ENCODE data around the gene TMEM8B.

TMEM8B gene

GRCh38 chr9:35811381-35812024, 17.5 kb upstream of the TMEM8B start:
- peak overlapping the region; percentile 60 for H3K4me3 ChIP-seq (ENCODE audit: low read depth, low read length)

DNA sequence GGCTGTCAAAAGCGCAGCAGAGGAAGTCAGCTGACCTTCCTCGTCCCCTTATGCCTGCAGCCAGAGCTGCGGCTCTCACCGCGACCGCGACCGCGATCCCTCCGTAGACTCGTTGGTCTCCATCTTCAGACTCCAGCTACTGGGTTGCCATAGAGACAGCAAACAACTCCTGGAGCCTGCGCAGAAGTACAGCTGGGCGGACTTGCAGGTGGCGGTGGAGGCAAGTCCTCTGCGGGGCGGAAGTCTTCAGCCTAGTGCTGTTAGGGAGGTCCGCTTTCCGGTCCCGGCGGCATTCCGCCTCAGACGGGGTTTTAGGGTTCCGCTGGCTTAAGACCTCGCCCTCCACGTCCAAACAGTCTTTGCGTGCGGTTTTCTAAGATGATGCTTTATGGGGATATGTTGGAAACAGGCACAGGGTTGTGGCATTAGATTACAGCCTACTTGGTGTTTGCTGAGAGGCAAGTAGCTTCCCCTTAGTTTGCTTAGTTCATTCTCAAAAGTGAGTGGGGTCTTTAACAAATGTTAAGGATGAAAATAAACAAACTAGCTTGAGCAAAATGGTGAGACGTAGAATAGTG, 16.9 kb upstream of the TMEM8B start, which contains the start of gene SPAG8:
Gene SPAG8 (minus strand): TSS at position 238 of the 578 bp plus-strand sequence. CDS start 115 bp downstream, at position 123.
- H3K4me3 ChIP-seq (ENCODE audit: low read depth, low read length): peak within 1 kb of the TSS; percentile 60

DNA sequence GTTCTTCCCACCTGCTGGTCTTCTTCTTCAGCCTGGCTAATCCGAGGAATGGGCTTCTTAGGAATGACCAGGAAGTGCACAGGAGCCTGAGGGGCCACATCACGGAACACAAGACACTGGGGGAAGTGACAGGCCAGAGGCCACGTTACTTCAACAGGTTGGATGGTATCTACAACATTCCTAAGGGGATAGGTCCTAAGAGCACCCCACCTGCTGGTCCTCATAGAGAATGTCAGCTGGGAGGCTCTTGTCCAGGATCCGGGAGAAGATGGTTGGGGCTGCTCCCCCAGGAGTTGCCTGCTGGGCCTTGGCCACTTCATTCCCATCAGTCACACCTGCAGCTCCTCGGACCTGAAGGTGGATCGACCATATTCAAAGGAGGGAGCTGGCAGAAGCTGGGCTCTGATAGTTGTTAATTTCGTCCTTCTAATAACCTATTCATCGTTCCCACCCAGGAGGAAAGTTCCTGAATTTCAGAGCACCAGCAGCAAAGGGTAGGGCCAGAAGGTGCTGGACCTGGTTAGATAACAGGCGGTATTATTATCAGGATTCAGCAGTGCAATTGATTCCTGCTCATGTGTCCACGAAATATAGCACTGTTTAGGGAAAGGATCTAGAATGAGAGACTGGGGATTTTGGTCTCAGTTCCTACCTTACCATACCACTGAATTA, 15.5 kb upstream of the TMEM8B start:
- H3K4me3 ChIP-seq (ENCODE audit: low read depth, low read length): no peak overlapping the region

- peak overlapping the region; percentile 82 for H3K4me3 ChIP-seq (ENCODE audit: low read depth, low read length)
These were observed 14.8 kb upstream of the TMEM8B start for GRCh38 chr9:35814106-35814840.

DNA sequence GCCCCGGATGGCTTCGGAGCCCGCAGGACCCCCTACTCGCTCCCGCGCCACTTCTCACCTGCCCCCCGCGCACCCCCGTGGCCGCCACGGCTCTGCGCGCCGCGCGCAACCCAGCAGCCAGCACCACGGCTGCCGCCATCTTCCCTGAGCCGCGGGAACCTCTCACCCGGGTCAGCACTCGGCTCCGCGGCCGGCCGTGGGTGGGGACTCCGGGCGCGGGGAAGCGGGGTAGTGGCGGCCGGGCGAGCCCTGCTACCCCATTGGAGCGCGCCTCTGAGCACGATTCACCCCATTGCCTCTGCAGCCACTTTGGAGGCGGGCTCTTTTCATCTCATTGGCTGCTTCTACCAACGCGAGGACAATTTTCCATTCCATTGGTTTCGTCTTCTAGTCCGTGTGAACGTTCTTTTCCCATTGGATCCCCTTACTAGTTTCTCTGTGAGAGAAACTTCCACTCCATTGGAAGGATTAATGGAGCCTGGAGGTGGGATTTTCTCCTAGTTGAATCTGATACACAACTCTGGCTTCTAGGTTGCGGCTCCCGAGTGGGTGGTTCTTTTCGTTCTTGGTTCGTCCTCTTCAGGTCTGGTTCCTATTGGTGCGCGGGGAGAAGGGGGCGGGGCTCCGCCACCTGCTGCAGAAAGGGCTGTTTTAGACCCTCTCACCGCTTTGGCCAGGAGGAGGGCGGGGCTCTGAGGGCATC, 14.0 kb upstream of the TMEM8B start, which contains the start of gene HINT2:
Gene HINT2 (minus strand): TSS at position 202 of the 703 bp plus-strand sequence. CDS start 63 bp downstream, at position 139.
- peak within 1 kb of the TSS; percentile 82 for H3K4me3 ChIP-seq (ENCODE audit: low read depth, low read length)

GRCh38 chr9:35816708-35817107, 12.3 kb upstream of the TMEM8B start:
- no peak overlapping the region for H3K4me3 ChIP-seq (ENCODE audit: low read depth, low read length)

DNA sequence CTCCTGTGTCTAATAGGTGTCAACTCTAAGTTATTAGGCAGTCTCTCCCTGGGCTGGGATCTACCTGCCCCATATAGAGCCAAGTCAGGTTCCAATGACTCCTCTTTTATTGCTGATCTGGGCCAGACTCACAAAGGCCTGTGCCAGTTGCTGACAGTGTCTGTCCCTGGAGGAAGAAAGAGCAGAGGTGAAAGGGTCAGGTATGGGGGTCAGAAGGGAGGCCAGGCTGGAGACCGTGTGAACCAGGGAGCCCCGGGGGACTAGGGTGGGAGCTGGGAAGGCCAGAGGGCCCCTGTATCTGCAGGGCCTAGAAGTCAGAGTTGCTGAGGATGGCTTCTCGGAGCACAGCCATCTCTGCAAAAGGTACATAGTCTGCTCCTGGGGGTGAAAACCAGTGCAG, 10.7 kb upstream of the TMEM8B start:
- no peak overlapping the region for H3K4me3 ChIP-seq (ENCODE audit: low read depth, low read length)

DNA sequence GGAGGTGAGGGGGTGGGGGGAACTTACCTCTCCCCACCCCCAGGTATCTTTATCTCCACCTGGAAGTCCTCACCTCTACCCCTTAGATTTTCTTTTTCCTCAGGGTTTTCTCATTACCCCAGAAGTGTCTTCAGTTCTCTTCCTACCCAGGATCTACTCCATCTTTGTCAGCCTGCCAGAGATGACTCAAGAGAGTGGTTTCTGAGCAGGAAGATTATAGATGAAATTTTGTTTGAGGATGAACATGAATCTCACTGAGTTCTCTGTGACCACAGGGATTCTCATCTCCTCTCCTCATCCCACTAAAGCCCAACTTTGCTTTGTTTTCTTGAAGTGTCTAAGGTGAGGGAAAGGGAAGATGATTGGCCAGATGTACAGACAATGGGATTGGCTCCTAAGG, 9.0 kb upstream of the TMEM8B start:
- no peak overlapping the region for H3K4me3 ChIP-seq (ENCODE audit: low read depth, low read length)

GRCh38 chr9:35822926-35823325, 6.1 kb upstream of the TMEM8B start:
- H3K4me3 ChIP-seq (ENCODE audit: low read depth, low read length): no peak overlapping the region

- no peak overlapping the region for H3K4me3 ChIP-seq (ENCODE audit: low read depth, low read length)
These were observed 2.8 kb upstream of the TMEM8B start for GRCh38 chr9:35826071-35826701.

DNA sequence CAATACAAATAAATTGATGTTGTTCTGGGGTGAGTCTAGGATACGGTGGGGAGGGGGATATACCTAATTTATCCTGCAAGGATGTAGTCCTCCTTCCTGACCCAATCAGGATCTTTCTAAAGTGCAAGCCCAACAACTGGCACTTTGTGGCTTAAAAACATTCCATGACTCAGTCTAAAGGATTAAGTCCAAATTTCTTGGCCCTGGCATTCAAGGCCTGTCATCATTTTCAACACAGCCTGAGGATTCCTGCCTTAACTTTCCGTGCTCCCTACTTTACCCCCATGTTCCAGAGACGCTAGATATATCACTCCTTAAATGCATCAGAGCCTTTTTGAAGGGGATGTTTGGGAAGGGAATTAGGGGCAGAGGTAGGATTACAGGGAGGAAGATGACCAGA, 1.5 kb upstream of the TMEM8B start:
- no peak overlapping the region for H3K4me3 ChIP-seq (ENCODE audit: low read depth, low read length)

DNA sequence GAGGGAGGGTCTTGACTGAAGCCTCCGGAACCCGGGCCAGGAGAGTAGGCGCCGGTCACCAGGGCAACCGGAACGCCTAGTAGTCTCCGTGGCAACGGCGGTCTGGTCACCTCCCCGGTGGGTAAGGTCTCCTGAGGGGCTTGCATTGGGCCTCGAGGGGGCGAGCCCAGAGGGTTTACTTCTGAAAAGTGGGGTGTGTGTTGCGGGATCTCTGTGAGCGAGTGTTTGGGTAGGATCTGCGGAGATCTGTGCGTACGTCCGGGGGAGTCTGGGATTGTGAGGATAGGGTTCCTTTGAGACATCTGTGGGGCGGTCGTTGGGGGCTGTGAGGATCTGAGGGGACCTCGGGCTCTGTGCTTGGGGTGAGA, 328 bp upstream of the TMEM8B start, which contains the start of gene FAM221B:
Gene FAM221B (minus strand): TSS at position 17 of the 368 bp plus-strand sequence. CDS start 2,571 bp downstream, outside the sequence.
- H3K4me3 ChIP-seq (ENCODE audit: low read depth, low read length): peak within 1 kb of the TSS; percentile 51

DNA sequence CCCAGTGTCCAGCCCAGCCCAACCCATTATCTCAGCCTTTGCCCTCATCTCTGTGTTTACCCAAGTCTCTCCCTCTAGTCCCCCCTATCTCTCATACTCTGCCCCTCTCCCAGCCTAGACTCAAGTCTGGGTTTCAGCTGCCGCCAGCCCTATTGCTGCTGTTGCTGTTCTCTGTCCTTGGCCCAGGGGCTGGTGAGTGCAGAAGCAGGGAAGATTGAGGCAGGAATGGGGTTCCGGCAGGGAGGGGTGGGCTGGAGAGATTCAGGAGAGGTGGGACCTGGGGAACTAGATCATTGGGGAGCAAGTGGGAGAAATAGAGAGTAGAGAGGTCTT, 702 bp downstream of the TMEM8B start:
- peak overlapping the region; percentile 51 for H3K4me3 ChIP-seq (ENCODE audit: low read depth, low read length)

DNA sequence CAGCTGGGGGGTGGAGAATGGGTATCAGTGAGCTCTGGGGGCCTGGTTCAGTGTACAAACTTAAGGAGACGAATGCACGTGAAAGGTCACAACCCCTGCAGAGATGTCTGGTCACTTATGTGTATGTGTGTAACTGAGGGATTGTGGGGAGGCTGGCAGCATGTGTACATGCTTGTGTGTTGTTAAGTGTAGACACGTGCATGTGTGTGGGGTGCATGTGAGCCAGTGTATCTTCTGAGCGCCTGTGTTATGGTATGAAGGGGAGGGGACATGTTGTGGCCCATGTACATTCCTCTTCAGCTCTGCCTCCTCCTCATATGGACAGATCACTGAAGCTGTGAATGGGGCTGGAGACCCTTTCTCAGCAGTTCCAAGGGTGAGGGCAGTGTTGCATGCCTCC, 2.0 kb downstream of the TMEM8B start:
- no peak overlapping the region for H3K4me3 ChIP-seq (ENCODE audit: low read depth, low read length)

- H3K4me3 ChIP-seq (ENCODE audit: low read depth, low read length): no peak overlapping the region
These were observed 3.8 kb downstream of the TMEM8B start for GRCh38 chr9:35832814-35833213.

GRCh38 chr9:35834260-35835215, 5.5 kb downstream of the TMEM8B start:
- H3K4me3 ChIP-seq (ENCODE audit: low read depth, low read length): no peak overlapping the region

DNA sequence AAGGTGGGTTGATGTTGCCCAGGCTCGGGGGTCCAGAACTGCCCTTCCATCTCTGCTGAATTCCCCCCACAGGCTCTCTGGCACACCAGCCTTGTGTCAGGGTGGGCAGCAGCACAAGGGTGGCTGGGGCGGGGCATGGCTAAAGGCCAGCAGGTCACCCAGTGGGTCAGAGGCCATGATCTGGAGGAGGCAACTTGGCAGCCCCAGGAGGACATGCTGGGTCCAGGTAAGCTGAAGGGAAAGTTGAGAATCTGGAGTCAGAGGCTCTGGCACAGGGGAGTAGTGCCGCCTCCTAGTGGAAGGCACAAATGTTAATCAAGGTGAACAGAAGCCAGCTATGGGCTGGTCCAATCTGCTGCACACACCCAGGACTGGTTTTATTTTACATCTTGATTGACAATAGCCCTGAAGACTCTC, 6.2 kb downstream of the TMEM8B start:
- no peak overlapping the region for H3K4me3 ChIP-seq (ENCODE audit: low read depth, low read length)

GRCh38 chr9:35835766-35836165, 6.7 kb downstream of the TMEM8B start:
- no peak overlapping the region for H3K4me3 ChIP-seq (ENCODE audit: low read depth, low read length)

DNA sequence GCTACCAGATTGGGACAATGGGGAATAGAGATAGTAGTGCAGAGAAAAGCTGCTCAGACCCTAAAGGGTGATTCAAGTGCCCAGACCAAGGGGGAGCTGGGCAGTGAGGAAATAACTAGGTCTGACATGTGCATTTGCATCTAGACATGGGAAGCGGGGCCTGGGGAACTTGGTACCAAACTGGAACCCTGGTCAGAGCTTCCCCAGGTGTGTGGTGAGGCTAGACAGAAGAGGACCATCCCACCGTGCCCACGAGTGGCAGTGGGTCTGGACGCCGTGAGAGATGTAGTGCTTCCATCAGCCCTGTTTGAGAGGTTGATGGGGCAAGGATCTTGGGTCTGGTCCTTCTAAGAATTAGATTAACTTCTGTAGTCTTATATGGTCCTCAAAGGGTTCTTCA, 7.6 kb downstream of the TMEM8B start:
- no peak overlapping the region for H3K4me3 ChIP-seq (ENCODE audit: low read depth, low read length)

All from iPS-11a (cell line).